Measurements from ENCODE around the gene PPRC1.
"Not testable (repeated sequence)": the region's sequence is repeated elsewhere in the genome, so short reads cannot be mapped to it uniquely, and the experiment has no call there.

Gene PPRC1

GRCh38 chr10:102185272-102185671 lies 52.4 kb downstream of the PPRC1 start:
- no peak overlapping the region for H3K27ac Mint-ChIP-seq
- H3K4me1 Mint-ChIP-seq (ENCODE audit: low read depth), result peaks cover 18% of the 10 kb centered on the region
- H3K36me3 Mint-ChIP-seq (ENCODE audit: low read depth), result no peaks in the 10 kb centered on the region
- DNase-seq, result no peak
- no peak overlapping the region for H3K4me3 Mint-ChIP-seq
- H3K9me3 Mint-ChIP-seq, result peaks cover 4% of the 10 kb centered on the region
- H3K27me3 Mint-ChIP-seq, result no peaks in the 10 kb centered on the region

DNA sequence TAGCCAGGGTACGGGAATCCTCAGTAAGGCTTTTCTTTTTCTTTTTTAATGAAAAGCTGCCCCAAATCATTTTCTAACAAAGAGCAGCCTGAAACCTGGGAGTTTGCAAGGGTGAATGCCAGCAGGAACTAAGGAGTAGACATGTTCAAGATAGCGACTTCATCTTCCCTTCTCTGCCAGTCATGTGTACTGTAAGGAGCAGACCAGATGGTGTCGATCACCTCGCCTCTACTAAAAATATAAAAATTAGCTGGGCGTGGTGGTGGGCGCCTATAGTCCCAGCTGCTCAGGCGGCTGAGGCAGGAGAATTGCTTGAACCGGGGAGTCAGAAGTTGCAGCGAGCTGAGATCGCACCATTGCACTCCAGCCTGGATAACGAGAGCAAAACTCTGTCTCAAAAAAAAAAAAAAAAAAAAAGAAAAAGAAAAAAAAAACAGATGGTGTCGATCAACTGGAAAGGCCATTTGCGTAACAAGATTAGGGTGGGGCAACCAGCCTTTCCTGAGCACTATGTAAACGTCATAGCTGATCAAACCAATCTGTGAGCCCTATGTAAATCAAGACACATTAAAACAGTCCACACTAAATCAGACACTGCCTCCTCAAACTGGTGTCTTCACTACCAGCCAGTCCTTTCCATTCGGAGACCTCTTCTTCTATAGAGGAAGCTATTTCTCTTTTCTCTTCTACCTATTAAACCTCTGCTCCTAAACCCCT lies 53.1 kb downstream of the PPRC1 start:
- peaks cover 4% of the 10 kb centered on the region for H3K9me3 Mint-ChIP-seq
- peaks cover 18% of the 10 kb centered on the region for H3K4me1 Mint-ChIP-seq (ENCODE audit: low read depth)
- no peak for DNase-seq
- no peaks in the 10 kb centered on the region for H3K27me3 Mint-ChIP-seq
- no peak overlapping the region for H3K27ac Mint-ChIP-seq
- no peak overlapping the region for H3K4me3 Mint-ChIP-seq
- H3K36me3 Mint-ChIP-seq (ENCODE audit: low read depth), result no peaks in the 10 kb centered on the region

DNA sequence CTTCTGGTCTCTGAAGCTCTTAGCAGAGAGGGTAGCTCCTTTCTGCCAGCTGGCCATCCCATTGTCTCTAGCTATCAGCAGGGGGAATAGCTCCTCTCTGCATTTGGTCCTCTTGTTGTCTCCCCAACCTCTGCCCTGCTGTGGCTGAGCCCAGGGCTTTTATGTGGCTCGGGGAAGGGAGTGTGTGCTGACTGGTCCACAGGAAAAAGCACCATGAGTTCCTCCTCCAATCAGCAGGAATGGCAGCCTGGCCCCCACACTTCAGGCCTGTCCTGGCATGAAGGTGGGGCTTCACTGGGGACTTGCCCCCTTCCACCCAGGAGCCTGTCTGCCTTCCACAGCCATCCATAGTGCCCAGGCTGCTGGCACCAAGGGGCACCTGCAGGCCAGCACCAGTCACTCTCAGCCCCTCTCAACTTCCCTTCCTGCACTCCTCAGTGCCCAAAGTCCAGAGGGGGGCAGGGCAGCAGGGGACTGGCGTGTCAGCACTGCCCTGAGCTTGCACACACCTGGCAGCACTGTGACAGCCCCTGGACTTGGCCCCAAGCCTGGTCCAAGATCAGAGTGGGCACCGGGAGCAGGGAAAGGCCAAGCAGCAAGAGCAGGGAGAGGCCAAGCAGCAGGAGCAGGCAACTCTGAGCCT lies 55.6 kb downstream of the PPRC1 start:
- Mint-ChIP-seq H3K36me3 (ENCODE audit: low read depth) (peaks cover 2% of the 10 kb centered on the region), H3K4me3 (no peak overlapping the region), H3K27me3 (no peaks in the 10 kb centered on the region), H3K9me3 (peaks cover 14% of the 10 kb centered on the region), H3K27ac (no peak overlapping the region), H3K4me1 (ENCODE audit: low read depth) (peaks cover 20% of the 10 kb centered on the region)
- DNase-seq, result no peak

DNA sequence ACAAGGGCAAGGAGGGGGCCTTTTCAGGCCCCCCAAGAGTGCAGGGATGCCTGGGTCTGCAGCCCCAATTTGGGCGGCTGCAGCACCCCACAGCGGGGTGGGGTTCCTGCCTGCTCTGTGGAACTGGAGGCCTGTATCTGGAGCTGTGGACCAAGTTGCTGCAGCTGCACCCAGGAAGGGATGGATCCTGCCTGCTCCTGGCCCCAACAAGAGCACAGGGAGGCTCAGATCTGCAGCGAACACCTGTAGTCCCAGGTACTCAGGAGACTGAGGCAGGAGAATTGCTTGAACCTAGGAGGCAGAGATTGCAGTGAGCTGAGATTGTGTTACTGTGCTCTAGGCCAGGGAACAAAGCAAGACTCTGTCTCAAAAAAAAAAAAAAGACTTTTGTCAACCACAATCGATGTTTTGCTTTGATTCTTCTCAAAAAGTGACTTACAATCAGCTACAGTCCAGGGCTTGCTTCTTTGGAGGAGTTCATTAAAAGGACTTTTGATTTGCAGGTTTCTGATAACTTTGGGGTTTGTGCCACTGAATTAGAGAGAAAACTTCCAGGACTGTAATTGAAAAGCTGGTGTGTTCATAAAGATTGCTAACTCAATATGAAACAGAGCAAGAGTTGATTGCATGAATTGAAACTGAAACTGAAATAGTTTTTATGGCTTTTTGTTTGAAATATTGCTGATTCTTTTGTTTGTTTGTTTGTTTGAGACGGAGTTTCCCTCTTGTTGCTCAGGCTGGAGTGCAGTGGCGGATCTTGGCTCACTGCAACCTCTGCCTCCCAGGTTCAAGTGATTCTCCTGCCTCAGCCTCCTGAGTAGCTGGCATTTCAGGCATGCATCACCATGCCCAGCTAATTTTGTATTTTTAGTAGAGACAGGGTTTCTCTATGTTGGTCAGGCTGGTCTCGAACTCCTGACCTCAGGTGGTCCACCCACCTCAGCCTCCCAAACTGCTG lies 56.4 kb downstream of the PPRC1 start:
- H3K4me3 Mint-ChIP-seq, result not testable (repeated sequence)
- H3K4me1 Mint-ChIP-seq (ENCODE audit: low read depth), result peaks cover 20% of the 10 kb centered on the region
- H3K27ac Mint-ChIP-seq, result peak overlapping the region; percentile 63

DNA sequence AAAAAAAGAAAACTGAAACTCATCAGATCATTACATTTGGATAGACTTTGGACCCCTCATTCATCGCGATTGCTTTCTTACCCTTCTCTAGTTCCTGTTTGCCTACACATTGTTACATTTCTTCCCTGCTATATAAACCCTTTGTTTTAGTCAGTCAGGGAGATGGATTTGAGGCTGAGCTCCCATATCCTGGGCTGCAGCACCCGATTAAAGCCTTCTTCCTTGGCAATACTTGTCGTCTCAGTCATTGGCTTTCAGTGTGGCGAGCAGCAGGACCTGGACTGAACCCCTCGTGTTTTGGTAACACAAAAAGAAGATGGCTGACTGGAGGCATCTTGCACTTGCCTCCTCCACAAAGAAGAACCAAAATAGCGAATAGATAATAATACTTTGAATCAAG lies 59.1 kb downstream of the PPRC1 start:
- Mint-ChIP-seq H3K27me3 (no peaks in the 10 kb centered on the region), H3K27ac (no peak overlapping the region), H3K4me1 (ENCODE audit: low read depth) (peaks cover 23% of the 10 kb centered on the region), H3K36me3 (ENCODE audit: low read depth) (peaks cover 2% of the 10 kb centered on the region), H3K9me3 (peaks cover 10% of the 10 kb centered on the region), H3K4me3 (no peak overlapping the region)
- DNase-seq, result no peak

More for the DNA sequence above, 56.4 kb downstream of the PPRC1 start:
- H3K36me3 Mint-ChIP-seq (ENCODE audit: low read depth); H3K27me3 Mint-ChIP-seq; DNase-seq: not testable (repeated sequence)
- peaks cover 14% of the 10 kb centered on the region for H3K9me3 Mint-ChIP-seq

GRCh38 chr10:102195296-102195870 lies 62.5 kb downstream of the PPRC1 start:
- Mint-ChIP-seq H3K9me3 (peaks cover 10% of the 10 kb centered on the region), H3K4me3 (no peak overlapping the region), H3K4me1 (ENCODE audit: low read depth) (peaks cover 9% of the 10 kb centered on the region), H3K36me3 (ENCODE audit: low read depth) (peaks cover 2% of the 10 kb centered on the region), H3K27ac (no peak overlapping the region), H3K27me3 (peaks cover 3% of the 10 kb centered on the region)
- no peak for DNase-seq

DNA sequence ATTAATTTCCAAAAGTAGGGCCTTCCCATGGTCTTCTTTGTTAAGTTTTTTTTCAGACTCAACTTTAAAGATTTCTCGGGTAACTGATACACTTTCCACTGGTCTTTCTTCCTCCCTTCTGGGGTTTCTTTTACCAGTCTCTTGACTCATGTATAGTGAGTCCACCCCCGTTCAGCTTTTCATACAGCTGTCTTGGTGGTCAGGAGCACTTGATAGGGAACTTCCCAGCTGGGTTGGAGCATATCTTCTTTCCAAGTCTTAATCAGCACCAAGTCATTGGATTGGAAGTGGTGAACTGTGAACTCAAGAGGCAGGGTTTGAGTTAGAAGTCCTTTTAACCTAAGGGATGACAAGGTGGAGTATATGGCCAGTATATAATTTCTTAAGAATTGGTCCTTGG lies 64.1 kb downstream of the PPRC1 start:
- Mint-ChIP-seq H3K36me3 (ENCODE audit: low read depth) (no peaks in the 10 kb centered on the region), H3K4me1 (ENCODE audit: low read depth) (peaks cover 9% of the 10 kb centered on the region), H3K27ac (peak overlapping the region; percentile 46), H3K27me3 (peaks cover 3% of the 10 kb centered on the region), H3K9me3 (peaks cover 4% of the 10 kb centered on the region), H3K4me3 (no peak overlapping the region)
- DNase-seq, result no peak

DNA sequence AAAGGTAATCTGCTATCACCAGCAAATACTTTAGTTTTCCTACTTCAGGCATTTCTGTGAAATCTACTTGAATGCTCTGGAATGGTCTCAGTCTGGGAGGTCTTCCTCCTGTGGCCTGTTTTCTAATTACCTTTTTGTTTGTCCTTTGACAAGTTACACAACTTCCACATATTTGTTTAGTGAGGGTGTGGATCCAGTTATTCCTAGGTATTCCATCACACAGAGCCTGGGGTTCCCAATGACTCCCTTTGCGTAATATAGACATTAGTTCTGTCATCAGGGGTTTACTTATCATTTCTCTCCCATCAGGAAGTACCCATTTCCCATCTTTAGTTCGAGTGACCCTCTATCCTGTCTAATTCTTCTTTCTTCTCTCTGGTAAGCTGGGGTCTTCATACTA lies 65.2 kb downstream of the PPRC1 start:
- no peak for DNase-seq
- H3K27ac Mint-ChIP-seq, result no peak overlapping the region
- no peaks in the 10 kb centered on the region for H3K36me3 Mint-ChIP-seq (ENCODE audit: low read depth)
- H3K27me3 Mint-ChIP-seq, result peaks cover 7% of the 10 kb centered on the region
- H3K4me1 Mint-ChIP-seq (ENCODE audit: low read depth), result peaks cover 12% of the 10 kb centered on the region
- no peaks in the 10 kb centered on the region for H3K9me3 Mint-ChIP-seq
- no peak overlapping the region for H3K4me3 Mint-ChIP-seq
